Measurements from ENCODE around the gene GAS2L2. TPM values are rescaled to one million over a fixed set of nuclear protein-coding genes. Genes with fewer than 3 reads are reported as not detected.

GAS2L2 gene
- total RNA-seq, 1 experiment from 2014 or later = 0.23 TPM

DNA sequence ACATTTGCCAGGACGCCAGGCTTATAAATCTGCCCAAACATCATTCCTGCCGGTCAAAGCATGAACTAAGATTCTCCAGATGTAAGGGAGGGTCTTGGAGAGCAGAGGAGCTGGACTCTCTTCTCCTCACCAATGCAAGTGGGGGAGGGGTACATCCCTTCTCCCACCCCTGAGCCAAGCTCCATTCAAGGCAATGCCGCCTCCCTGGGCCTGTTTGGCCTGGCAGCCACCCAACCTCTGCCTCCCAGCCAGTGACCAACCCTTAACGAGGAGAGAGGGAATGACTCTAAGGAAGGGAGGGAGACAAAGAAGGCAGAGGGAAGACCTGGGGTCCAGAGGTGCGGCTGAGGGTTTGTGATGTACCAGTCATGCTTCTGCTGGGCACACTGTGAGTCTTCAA, 21.5 kb upstream of the GAS2L2 start:
- peaks cover 28% of the 10 kb centered on the region for H3K36me3 Mint-ChIP-seq (ENCODE audit: insufficient read depth, unreplicated experiment)
- DNase-seq (ENCODE audit: unreplicated experiment) = peak; percentile 56
- intact Hi-C loops (cut with micrococcal nuclease) = no loop called here
- ChIA-PET POLR2A (interaction anchor here (0.9 to 27.6 kb wide), 4 partner anchors 8 to 34 kb away, joined by 5 to 736 read pairs (median 247); partner anchors contain the start of genes MMP28 and TAF15), CTCF (interaction anchor here (0.6 to 30.0 kb wide), 7 partner anchors 8 to 631 kb away, joined by 3 to 684 read pairs (median 4); partner anchors contain the start of gene TAF15)
- peaks cover 37% of the 10 kb centered on the region for H3K4me1 Mint-ChIP-seq (ENCODE audit: insufficient read depth, unreplicated experiment)
- no peak overlapping the region for H3K4me3 Mint-ChIP-seq (ENCODE audit: unreplicated experiment)
- no peaks in the 10 kb centered on the region for H3K9me3 Mint-ChIP-seq (ENCODE audit: unreplicated experiment)
- BruUV-seq (replicated peaks) = no TSS peak
- TF ChIP-seq, protein P1, sequence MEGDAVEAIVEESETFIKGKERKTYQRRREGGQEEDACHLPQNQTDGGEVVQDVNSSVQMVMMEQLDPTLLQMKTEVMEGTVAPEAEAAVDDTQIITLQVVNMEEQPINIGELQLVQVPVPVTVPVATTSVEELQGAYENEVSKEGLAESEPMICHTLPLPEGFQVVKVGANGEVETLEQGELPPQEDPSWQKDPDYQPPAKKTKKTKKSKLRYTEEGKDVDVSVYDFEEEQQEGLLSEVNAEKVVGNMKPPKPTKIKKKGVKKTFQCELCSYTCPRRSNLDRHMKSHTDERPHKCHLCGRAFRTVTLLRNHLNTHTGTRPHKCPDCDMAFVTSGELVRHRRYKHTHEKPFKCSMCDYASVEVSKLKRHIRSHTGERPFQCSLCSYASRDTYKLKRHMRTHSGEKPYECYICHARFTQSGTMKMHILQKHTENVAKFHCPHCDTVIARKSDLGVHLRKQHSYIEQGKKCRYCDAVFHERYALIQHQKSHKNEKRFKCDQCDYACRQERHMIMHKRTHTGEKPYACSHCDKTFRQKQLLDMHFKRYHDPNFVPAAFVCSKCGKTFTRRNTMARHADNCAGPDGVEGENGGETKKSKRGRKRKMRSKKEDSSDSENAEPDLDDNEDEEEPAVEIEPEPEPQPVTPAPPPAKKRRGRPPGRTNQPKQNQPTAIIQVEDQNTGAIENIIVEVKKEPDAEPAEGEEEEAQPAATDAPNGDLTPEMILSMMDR (IDR thresholded peaks at IDR 0.05; ENCODE audit: unreplicated experiment) = no peak
- H3K27me3 Mint-ChIP-seq (ENCODE audit: insufficient read depth, unreplicated experiment) = no peaks in the 10 kb centered on the region
- peak overlapping the region; percentile 80 for H3K27ac Mint-ChIP-seq (ENCODE audit: low read depth, unreplicated experiment)

DNA sequence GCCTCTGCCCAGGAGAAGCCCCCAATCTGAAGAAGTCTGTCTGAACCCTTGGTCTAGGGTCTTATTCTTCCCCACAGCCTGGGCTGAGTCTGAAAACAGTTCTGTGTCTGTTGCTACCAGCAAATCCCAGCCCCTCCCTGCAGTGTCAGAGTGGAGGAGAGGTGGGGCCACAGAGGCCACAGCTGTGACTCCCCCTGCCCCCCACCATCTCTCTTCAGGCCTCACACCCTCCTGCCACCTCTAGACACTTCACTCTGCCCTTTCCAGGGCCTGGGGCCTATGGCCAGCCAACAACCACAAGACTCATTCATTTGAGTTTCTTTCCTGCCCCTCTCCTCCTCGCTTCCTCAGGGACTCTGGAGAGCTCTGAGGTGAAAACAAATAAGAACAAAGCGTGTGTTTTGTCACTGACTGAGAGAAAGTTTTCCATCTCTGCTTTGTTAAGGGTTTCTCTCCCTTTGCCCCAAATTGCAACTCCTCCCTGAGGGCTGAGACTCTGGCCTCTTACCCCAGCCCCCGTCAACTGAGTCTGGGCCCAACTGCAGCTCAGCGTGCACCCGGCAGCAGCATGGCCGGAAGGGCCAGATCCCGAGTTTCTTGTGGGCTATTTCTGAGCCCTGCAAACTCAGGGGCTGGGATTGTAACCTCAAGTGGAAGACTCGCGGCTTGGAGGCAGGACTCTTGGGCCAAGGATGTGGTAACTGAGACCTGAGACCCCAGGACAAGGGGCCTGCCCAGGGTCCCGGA, 20.8 kb upstream of the GAS2L2 start:
- no peaks in the 10 kb centered on the region for H3K27me3 Mint-ChIP-seq (ENCODE audit: insufficient read depth, unreplicated experiment)
- BruUV-seq (replicated peaks) = no TSS peak
- ChIA-PET POLR2A (interaction anchor here (26.1 to 27.6 kb wide), 2 partner anchors 16 to 35 kb away, joined by 489 to 736 read pairs; partner anchors contain the start of genes MMP28 and TAF15), CTCF (interaction anchor here (0.6 to 30.0 kb wide), 7 partner anchors 7 to 630 kb away, joined by 3 to 684 read pairs (median 4); partner anchors contain the start of gene TAF15)
- H3K27ac Mint-ChIP-seq (ENCODE audit: low read depth, unreplicated experiment) = peak overlapping the region; percentile 80
- H3K4me1 Mint-ChIP-seq (ENCODE audit: insufficient read depth, unreplicated experiment) = peaks cover 33% of the 10 kb centered on the region
- TF ChIP-seq, protein P1 (IDR thresholded peaks at IDR 0.05; ENCODE audit: unreplicated experiment) = no peak
- no peak overlapping the region for H3K4me3 Mint-ChIP-seq (ENCODE audit: unreplicated experiment)
- peaks cover 28% of the 10 kb centered on the region for H3K36me3 Mint-ChIP-seq (ENCODE audit: insufficient read depth, unreplicated experiment)
- no peaks in the 10 kb centered on the region for H3K9me3 Mint-ChIP-seq (ENCODE audit: unreplicated experiment)
- intact Hi-C loops (cut with micrococcal nuclease) = no loop called here
- no peak for DNase-seq (ENCODE audit: unreplicated experiment)

DNA sequence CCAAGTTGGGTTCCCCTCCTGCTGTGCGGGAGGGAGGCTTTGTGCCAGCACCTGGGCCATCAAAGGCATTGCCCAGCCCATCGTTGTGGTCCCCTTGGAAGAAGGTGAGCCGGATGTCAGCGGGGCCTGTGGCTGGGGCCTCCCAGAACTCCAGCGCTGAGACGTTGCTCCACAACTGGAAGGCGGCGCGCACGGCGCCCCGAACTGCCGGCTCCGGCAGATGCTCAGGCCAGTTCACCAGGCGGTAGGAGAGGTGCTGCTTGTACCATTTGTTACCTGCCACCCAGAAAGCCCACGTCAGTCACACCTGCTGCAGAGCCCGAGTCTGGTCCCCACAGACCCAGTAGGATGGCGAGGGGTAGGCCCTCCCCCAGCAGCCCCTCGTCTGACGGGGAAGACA, 20.1 kb upstream of the GAS2L2 start:
- CTCF ChIA-PET = interaction anchor here (2.0 to 30.0 kb wide), 2 partner anchors 10 to 36 kb away, joined by 9 to 684 read pairs; partner anchors contain the start of gene TAF15
- POLR2A ChIA-PET = interaction anchor here (26.1 to 27.6 kb wide), 2 partner anchors 17 to 36 kb away, joined by 489 to 736 read pairs; partner anchors contain the start of genes MMP28 and TAF15
- TF ChIP-seq, protein P1 (IDR thresholded peaks at IDR 0.05; ENCODE audit: unreplicated experiment) = no peak
- Mint-ChIP-seq H3K9me3 (ENCODE audit: unreplicated experiment) (no peaks in the 10 kb centered on the region), H3K27ac (ENCODE audit: low read depth, unreplicated experiment) (no peak overlapping the region), H3K4me3 (ENCODE audit: unreplicated experiment) (no peak overlapping the region), H3K27me3 (ENCODE audit: insufficient read depth, unreplicated experiment) (no peaks in the 10 kb centered on the region), H3K4me1 (ENCODE audit: insufficient read depth, unreplicated experiment) (peaks cover 30% of the 10 kb centered on the region), H3K36me3 (ENCODE audit: insufficient read depth, unreplicated experiment) (peaks cover 28% of the 10 kb centered on the region)
- no TSS peak for BruUV-seq (replicated peaks)
- intact Hi-C loops (cut with micrococcal nuclease) = no loop called here
- DNase-seq (ENCODE audit: unreplicated experiment) = no peak

DNA sequence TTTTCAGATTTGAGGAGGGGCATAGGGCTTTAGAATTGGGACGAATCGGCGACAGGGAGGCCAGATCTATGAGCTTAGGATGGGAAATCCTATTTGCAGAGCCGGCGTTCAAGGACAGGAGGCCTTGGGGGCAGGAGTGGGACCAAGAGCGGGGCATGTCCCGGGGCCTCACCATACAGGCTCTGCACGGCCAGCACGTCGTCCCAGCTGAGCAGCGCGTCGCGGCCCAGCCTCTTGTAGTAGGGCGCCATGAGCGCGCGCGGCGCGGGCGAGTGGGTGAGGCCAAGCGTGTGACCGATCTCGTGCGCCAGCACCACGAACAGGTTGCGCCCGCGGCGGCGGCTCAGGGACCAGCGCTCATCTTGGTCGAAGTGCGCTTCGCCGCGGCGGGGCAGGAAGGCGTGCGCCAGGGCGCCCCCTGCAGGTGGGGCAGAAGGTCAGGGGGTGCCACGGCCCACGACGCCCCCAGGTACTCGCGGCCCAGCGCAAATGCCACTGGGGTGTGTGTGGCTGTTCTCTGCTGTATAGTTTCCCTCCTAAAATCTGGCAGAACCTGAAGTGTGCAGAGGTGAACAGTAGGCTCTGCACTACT, 17.0 kb upstream of the GAS2L2 start:
- CTCF ChIA-PET = interaction anchor here (0.6 to 30.0 kb wide), 9 partner anchors 10 to 508 kb away, joined by 3 to 684 read pairs (median 4); partner anchors contain the start of genes MMP28 and TAF15
- TF ChIP-seq, protein P1 (IDR thresholded peaks at IDR 0.05; ENCODE audit: unreplicated experiment) = peak; percentile 50
- no TSS peak for BruUV-seq (replicated peaks)
- Mint-ChIP-seq H3K4me3 (ENCODE audit: unreplicated experiment) (no peak overlapping the region), H3K27ac (ENCODE audit: low read depth, unreplicated experiment) (no peak overlapping the region), H3K27me3 (ENCODE audit: insufficient read depth, unreplicated experiment) (no peaks in the 10 kb centered on the region), H3K36me3 (ENCODE audit: insufficient read depth, unreplicated experiment) (peaks cover 20% of the 10 kb centered on the region), H3K4me1 (ENCODE audit: insufficient read depth, unreplicated experiment) (peaks cover 16% of the 10 kb centered on the region), H3K9me3 (ENCODE audit: unreplicated experiment) (no peaks in the 10 kb centered on the region)
- intact Hi-C loops (cut with micrococcal nuclease) = no loop called here
- no peak for DNase-seq (ENCODE audit: unreplicated experiment)
- POLR2A ChIA-PET = interaction anchor here (0.5 to 27.6 kb wide), 3 partner anchors 20 to 705 kb away, joined by 3 to 736 read pairs (median 489); partner anchors contain the start of genes MMP28 and TAF15
